RWPE1 (cell line): Measurements from ENCODE around the gene LDHD.

ENCODE experiments used
- CTCF ChIA-PET: fragments of 350-600 bp; sonication (Branson Sonifier 250); formaldehyde crosslinking; extraction: SDS; loops from one replicate; lab custom pipeline; 2021; lab: Yijun Ruan, JAX
- POLR2A ChIA-PET: fragments of 400-600 bp; formaldehyde crosslinking; extraction: SDS; loops from one replicate; lab custom pipeline; 2020; ENCODE audit warnings: antibody characterized with exemption; ENCODE audit not compliant: low non-redundant PET; lab: Yijun Ruan, JAX
- DNase-seq: peaks from one replicate; pipeline ENCODE4 v3.0.0; 2012; ENCODE audit warnings: low spot score
- H3K27ac ChIP-seq: fragments of 450-650 bp; 2 replicates; pipeline ENCODE4 v1.5.1; 2017
- CTCF ChIP-seq: fragments of 450-650 bp; conservative IDR thresholded peaks from 2 replicates; pipeline ENCODE4 v1.5.1; 2017; ENCODE audit warnings: low read depth, mild to moderate bottlenecking

Gene LDHD

GRCh38 chr16:75065149-75065505 lies 51.5 kb downstream of the LDHD start:
- no peak for DNase-seq
- no peak for TF ChIP-seq CTCF
- ChIA-PET CTCF (interaction anchor here (0.6 kb wide), 1 partner anchor 21 kb away, joined by 3 read pairs; no protein-coding TSS in a partner anchor), POLR2A (no interaction called here)
- H3K27ac ChIP-seq: no peak overlapping the region

- CTCF ChIA-PET: interaction anchor here (0.6 kb wide), 1 partner anchor 21 kb away, joined by 3 read pairs; no protein-coding TSS in a partner anchor
- DNase-seq: no peak
- no peak for TF ChIP-seq CTCF
- POLR2A ChIA-PET: no interaction called here
- H3K27ac ChIP-seq: no peak overlapping the region
Measured at GRCh38 chr16:75064403-75065148, 52.0 kb downstream of the LDHD start.

GRCh38 chr16:75063549-75064088 lies 53.0 kb downstream of the LDHD start:
- TF ChIP-seq CTCF: no peak
- no peak for DNase-seq
- POLR2A ChIA-PET: no interaction called here
- CTCF ChIA-PET: interaction anchor here (0.7 kb wide), 1 partner anchor 26 kb away, joined by 4 read pairs; no protein-coding TSS in a partner anchor
- no peak overlapping the region for H3K27ac ChIP-seq

- CTCF ChIA-PET: interaction anchor here (0.6 to 0.7 kb wide), 3 partner anchors 25 to 32 kb away, joined by 3 to 4 read pairs (median 3); no protein-coding TSS in a partner anchor
Measured at GRCh38 chr16:75062976-75063346, 53.6 kb downstream of the LDHD start.

GRCh38 chr16:75062135-75062975 lies 54.2 kb downstream of the LDHD start:
- H3K27ac ChIP-seq: no peak overlapping the region
- DNase-seq: no peak
- TF ChIP-seq CTCF: no peak
- POLR2A ChIA-PET: no interaction called here
- CTCF ChIA-PET: interaction anchor here (0.6 to 1.4 kb wide), 4 partner anchors 26 to 292 kb away, joined by 3 read pairs; no protein-coding TSS in a partner anchor

More at GRCh38 chr16:75062976-75063346, 53.6 kb downstream of the LDHD start:
- no peak for TF ChIP-seq CTCF
- POLR2A ChIA-PET: no interaction called here
- no peak for DNase-seq
- no peak overlapping the region for H3K27ac ChIP-seq
